Fibroblast of mammary gland (primary cell): ENCODE results near the gene FBXO46.

Source experiments
- DNase-seq: peaks from one replicate; pipeline ENCODE4 v3.0.0-alpha.2; 2010; ENCODE audit warnings: low read depth
- H3K4me3 ChIP-seq: 2 replicates; pipeline ENCODE4 v1.5.1; 2011; ENCODE audit warnings: low read depth, mild to moderate bottlenecking, low read length, moderate library complexity; ENCODE audit not compliant: control insufficient read depth
- TF ChIP-seq, protein P1 (sequence below): conservative IDR thresholded peaks from 2 replicates; pipeline ENCODE4 v1.5.1; 2011; ENCODE audit warnings: low read depth, low read length, inconsistent platforms; ENCODE audit not compliant: control insufficient read depth, insufficient read depth

FBXO46 gene

DNA sequence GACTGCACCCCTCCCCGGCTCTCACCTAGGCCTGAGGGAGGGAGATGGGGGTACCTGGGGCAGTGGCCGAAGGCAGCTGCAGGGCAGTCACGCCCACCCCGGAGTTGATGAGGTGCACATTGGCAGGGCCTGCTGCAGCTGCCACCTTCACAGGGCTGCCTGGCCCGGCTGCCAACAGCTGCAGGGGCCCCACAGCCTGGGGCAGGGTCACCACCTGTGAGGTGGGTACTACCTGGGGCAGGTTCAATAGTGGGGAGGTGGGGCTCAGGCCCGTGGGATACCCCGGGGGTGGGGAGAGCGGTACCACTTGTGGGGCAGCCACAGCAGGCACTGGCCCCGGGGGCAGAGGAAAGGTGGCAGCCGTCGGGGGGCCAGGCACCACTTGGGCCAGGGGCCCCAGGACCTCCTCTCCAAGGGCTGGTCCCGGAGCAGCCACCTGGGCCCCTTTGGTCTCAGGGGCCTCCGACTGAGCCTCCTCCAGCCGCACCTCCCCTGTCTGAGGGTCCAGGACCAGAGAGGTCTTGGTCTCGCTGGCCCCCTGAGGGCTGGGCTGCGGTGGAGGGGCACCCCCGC is 35.7 kb upstream of the FBXO46 start:
- peak overlapping the region; percentile 73 for H3K4me3 ChIP-seq
- TF ChIP-seq, protein P1, sequence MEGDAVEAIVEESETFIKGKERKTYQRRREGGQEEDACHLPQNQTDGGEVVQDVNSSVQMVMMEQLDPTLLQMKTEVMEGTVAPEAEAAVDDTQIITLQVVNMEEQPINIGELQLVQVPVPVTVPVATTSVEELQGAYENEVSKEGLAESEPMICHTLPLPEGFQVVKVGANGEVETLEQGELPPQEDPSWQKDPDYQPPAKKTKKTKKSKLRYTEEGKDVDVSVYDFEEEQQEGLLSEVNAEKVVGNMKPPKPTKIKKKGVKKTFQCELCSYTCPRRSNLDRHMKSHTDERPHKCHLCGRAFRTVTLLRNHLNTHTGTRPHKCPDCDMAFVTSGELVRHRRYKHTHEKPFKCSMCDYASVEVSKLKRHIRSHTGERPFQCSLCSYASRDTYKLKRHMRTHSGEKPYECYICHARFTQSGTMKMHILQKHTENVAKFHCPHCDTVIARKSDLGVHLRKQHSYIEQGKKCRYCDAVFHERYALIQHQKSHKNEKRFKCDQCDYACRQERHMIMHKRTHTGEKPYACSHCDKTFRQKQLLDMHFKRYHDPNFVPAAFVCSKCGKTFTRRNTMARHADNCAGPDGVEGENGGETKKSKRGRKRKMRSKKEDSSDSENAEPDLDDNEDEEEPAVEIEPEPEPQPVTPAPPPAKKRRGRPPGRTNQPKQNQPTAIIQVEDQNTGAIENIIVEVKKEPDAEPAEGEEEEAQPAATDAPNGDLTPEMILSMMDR, result no peak
- no peak for DNase-seq

DNA sequence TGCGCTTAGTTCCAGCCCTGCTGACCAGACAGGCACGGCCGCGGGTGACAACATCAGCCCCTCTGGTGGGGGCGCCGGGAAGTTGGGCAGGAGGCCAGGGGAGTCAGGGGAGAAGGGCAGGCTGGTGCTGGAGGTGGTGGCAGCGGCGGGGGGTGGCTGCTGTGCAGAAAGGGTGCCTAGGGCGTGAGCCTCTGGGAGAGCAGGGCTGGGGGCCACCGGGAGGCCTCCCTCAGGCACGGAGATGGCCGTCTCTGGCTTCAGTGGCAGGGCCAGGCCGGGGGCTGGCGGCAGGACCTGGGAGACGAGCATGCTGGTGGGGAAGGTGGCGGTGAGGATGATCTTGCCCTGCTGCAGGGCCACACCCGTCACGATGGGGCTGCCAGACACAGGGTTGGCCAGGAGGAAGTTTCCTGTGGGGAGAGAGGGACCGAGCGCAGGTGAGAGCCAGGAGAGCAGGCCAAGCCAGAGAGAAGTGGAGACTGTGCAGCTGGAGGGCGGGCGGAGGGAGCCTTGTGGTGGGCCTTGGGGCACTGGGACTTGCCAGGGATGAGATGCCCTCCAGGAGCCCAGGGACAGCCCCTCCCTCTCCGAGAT is 35.1 kb upstream of the FBXO46 start:
- TF ChIP-seq, protein P1, result no peak
- no peak for DNase-seq
- H3K4me3 ChIP-seq, result no peak overlapping the region

DNA sequence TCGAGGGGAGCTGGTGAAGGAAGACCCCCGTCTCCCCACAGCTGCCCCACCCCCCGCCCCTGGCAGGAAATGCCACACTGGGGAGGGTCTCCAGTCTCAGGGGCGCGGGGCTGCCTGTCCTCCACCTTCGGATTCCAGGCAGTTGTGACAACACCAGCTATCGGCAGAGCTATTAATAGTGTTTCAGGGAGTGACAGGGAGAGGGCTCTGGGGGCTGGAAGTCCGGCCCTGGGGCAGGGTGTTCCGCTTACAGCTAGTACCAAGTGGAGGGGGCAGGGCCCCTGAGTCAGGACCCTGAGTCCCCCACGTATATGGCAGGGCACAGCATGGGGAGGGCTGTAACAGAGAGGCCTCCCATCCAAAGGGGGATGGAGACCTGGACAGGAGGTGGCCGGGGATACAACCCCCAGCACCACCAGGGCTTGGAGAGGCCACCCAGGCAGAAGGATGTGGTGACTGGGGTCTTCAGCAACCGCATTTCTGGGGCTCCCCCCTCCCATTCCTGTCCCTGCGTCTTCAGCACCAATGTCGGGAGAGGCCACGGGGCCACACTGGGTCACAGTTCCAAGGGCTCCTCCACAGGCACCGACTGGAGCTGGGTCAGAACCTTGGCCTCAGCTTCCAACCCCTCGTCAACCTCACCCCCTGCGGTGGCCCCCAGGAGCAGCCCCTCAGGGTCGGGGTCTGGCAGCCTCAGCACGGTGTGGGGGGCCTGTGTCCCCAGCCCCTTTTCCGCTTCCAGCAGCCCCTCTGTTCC is 34.4 kb upstream of the FBXO46 start:
- TF ChIP-seq, protein P1, result no peak
- no peak overlapping the region for H3K4me3 ChIP-seq
- no peak for DNase-seq

DNA sequence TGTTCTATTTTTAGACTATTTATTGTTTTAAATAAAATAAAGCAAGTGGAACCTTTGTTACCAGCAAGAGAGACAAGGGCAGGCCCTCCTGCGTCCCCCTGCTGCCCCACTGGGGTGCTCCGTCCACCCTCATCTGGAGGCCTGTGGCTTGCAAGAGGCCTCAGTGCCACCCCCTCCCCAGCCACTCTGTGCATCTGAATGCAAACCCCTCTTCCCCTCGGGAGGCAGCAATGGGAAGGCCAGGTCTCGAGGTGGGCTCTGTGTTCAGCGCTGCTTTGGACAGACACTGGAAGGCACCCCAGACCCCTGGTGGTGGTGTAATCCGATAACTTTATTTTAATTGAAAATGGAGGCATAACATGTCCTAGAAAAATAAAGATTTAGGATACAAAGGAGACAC is 33.8 kb upstream of the FBXO46 start:
- TF ChIP-seq, protein P1, result no peak
- no peak for DNase-seq
- H3K4me3 ChIP-seq, result no peak overlapping the region

DNA sequence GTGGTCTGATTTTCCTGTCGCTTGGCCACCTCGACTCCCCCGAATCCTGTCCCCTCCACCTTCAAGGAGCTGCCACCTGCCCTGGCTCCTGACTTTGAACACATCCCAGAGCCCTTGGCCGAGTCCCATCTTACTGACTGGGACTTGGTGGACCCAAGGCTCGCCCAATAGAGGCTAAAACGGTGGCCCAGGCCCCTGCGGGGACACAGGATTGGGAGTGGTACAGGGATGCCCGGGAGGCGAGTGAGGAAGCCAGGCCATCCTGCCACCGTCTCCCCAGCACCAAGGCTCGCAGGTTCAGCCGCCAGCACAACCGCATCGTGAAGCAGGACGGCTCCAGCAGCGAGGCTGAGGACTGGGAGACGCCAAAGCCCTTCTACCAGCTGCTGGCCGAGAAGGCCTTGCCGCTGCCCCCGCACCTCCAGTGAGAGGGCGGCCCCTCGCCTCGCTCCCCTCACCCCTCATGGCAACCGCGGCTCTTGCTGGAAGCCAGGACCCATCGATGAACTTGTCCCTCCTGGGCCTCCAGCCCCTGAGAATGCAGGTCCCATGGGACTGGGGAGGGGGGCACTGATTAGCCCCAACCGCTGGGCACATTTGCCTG is 33.1 kb upstream of the FBXO46 start:
- H3K4me3 ChIP-seq, result no peak overlapping the region
- no peak for DNase-seq
- TF ChIP-seq, protein P1, result no peak

DNA sequence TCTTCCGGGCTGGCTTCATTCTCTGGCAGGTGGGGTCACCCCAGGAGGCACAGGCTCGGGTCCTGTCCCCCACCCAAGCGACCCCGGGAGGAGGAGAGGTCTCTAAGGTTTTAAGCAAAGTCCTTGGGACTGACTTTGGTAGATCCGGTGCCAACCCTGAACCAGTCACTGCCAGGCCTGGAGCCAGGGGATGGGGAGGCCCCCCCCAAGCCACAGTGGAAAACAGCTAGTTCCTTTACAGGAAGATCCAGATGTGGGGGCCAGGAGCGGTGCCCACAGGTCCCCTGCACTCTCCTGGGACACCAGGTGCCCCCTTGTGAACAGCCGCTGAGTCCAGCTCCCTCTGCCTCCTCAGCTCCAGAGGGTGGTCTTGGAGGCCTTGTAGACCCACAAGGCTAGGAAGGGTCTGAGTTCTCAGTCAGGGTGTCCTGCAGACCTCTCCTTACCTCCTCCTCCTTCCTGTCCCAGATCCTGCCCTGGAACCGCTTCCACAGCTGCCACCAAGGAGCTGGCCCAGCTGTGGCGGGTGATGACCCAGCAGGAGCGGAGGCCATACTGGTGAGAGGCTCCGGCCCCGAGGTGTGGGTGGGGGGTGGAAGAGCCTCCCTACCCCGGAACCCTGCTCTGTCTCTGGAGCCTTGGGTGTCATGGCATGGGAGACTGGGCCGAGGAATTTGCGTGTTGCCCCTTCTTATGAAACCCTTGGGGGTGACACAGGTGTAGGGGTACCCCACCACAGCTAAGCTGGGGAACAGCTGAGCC is 32.4 kb upstream of the FBXO46 start:
- H3K4me3 ChIP-seq, result no peak overlapping the region

More for the DNA sequence above, 32.4 kb upstream of the FBXO46 start:
- TF ChIP-seq, protein P1, result no peak
- no peak for DNase-seq
